DOHH2 (cell line): Measurements from ENCODE around the gene TFCP2.

Source experiments
- H3F3A ChIP-seq: fragments of 200-600 bp; sonication (generic), shearing (Covaris generic); 2 replicates; pipeline ENCODE4 v1.6.0; 2016; ENCODE audit warnings: antibody characterized with exemption, mild to moderate bottlenecking; ENCODE audit not compliant: control insufficient read depth, insufficient read depth
- H3K27ac ChIP-seq: fragments of 200-600 bp; sonication (generic); 2 replicates; pipeline ENCODE4 v1.5.1; 2014; ENCODE audit warnings: low read depth, mild to moderate bottlenecking, low read length, moderate library complexity
- H3K27me3 ChIP-seq: fragments of 200-600 bp; sonication (generic); 2 replicates; pipeline ENCODE4 v1.6.1; 2014; ENCODE audit warnings: mild to moderate bottlenecking, low read length, mixed read lengths; ENCODE audit not compliant: control insufficient read depth
- H3K36me3 ChIP-seq: fragments of 200-600 bp; sonication (generic); 2 replicates; pipeline ENCODE4 v1.6.1; 2014; ENCODE audit warnings: mild to moderate bottlenecking, low read length, moderate library complexity, mixed read lengths; ENCODE audit not compliant: control insufficient read depth
- H3K4me1 ChIP-seq: fragments of 200-600 bp; sonication (generic); 2 replicates; pipeline ENCODE4 v1.6.1; 2014; ENCODE audit warnings: mild to moderate bottlenecking, low read length, mixed read lengths; ENCODE audit not compliant: control insufficient read depth
- H3K4me2 ChIP-seq: fragments of 200-600 bp; sonication (generic); 2 replicates; pipeline ENCODE4 v1.6.0; 2014; ENCODE audit warnings: mild to moderate bottlenecking, low read length, moderate library complexity
- H3K4me3 ChIP-seq: fragments of 200-600 bp; sonication (generic); 2 replicates; pipeline ENCODE4 v1.5.1; 2014; ENCODE audit warnings: mild to moderate bottlenecking, low read length, mixed read lengths
- H3K79me2 ChIP-seq: fragments of 200-600 bp; sonication (generic); 2 replicates; pipeline ENCODE4 v1.6.1; 2014; ENCODE audit warnings: mild to moderate bottlenecking, low read length, mixed read lengths; ENCODE audit not compliant: control insufficient read depth
- H3K9me2 ChIP-seq: fragments of 200-600 bp; sonication (generic); replicated peaks from 2 replicates; pipeline ENCODE4 v1.6.1; 2014; ENCODE audit warnings: mild to moderate bottlenecking, low read length, mixed read lengths; ENCODE audit not compliant: control insufficient read depth
- H3K9me3 ChIP-seq: fragments of 200-600 bp; sonication (generic); 2 replicates; pipeline ENCODE4 v1.6.1; 2014; ENCODE audit warnings: antibody characterized with exemption, low read length, mixed read lengths; ENCODE audit not compliant: control insufficient read depth, insufficient read depth
- H4K20me1 ChIP-seq: fragments of 200-600 bp; sonication (generic); 2 replicates; pipeline ENCODE4 v1.6.0; 2014; ENCODE audit warnings: low read depth, mild to moderate bottlenecking, antibody characterized with exemption, low read length, moderate library complexity; ENCODE audit not compliant: control insufficient read depth, insufficient read depth
- CTCF ChIP-seq: fragments of 200-600 bp; sonication (generic); IDR thresholded peaks from one replicate; pipeline ENCODE4 v1.5.1; 2014; ENCODE audit warnings: antibody characterized with exemption, mild to moderate bottlenecking, low read depth, low read length; ENCODE audit not compliant: poor library complexity, severe bottlenecking
- EZH2phosphoT487 ChIP-seq: fragments of 200-600 bp; sonication (generic); IDR thresholded peaks from 2 replicates; pipeline ENCODE4 v1.6.1; 2017; ENCODE audit warnings: borderline replicate concordance, mild to moderate bottlenecking, antibody characterized with exemption, low read length, moderate library complexity, mixed read lengths

Gene TFCP2

GRCh38 chr12:51196547-51196946 lies 23.6 kb upstream of the TFCP2 start:
- Histone ChIP-seq H3K36me3 (no peaks in the 10 kb centered on the region), H3K4me1 (no peaks in the 10 kb centered on the region), H3K79me2 (no peaks in the 10 kb centered on the region), H3K27ac (no peak overlapping the region), H3K9me2 (no peaks in the 10 kb centered on the region), H3F3A (no peaks in the 10 kb centered on the region), H3K4me2 (no peak overlapping the region), H3K9me3 (no peaks in the 10 kb centered on the region), H4K20me1 (no peaks in the 10 kb centered on the region), H3K4me3 (no peak overlapping the region), H3K27me3 (no peaks in the 10 kb centered on the region)
- no peak for TF ChIP-seq CTCF
- TF ChIP-seq EZH2phosphoT487, result no peak

- no peaks in the 10 kb centered on the region for H3K4me1 ChIP-seq
- no peaks in the 10 kb centered on the region for H3K27me3 ChIP-seq
- H3F3A ChIP-seq, result no peaks in the 10 kb centered on the region
- TF ChIP-seq EZH2phosphoT487, result no peak
- no peak for TF ChIP-seq CTCF
- no peak overlapping the region for H3K4me2 ChIP-seq
- H3K9me2 ChIP-seq, result no peaks in the 10 kb centered on the region
- H3K79me2 ChIP-seq, result no peaks in the 10 kb centered on the region
- H3K9me3 ChIP-seq, result no peaks in the 10 kb centered on the region
- H3K36me3 ChIP-seq, result no peaks in the 10 kb centered on the region
- no peaks in the 10 kb centered on the region for H4K20me1 ChIP-seq
- H3K4me3 ChIP-seq, result no peak overlapping the region
- H3K27ac ChIP-seq, result no peak overlapping the region
These were observed 22.9 kb upstream of the TFCP2 start for GRCh38 chr12:51195841-51196240.

- H3K36me3 ChIP-seq, result no peaks in the 10 kb centered on the region
- TF ChIP-seq CTCF (no peak), EZH2phosphoT487 (no peak)
- H3K4me3 ChIP-seq, result no peak overlapping the region
- peaks cover 21% of the 10 kb centered on the region for H3K4me1 ChIP-seq
- H3F3A ChIP-seq, result no peaks in the 10 kb centered on the region
- no peaks in the 10 kb centered on the region for H3K9me3 ChIP-seq
- H3K27ac ChIP-seq, result no peak overlapping the region
- H3K27me3 ChIP-seq, result no peaks in the 10 kb centered on the region; the same call in 1 of the 2 replicates
- H3K79me2 ChIP-seq, result no peaks in the 10 kb centered on the region
- no peaks in the 10 kb centered on the region for H4K20me1 ChIP-seq
- no peak overlapping the region for H3K4me2 ChIP-seq
- H3K9me2 ChIP-seq, result no peaks in the 10 kb centered on the region
These were observed 19.3 kb upstream of the TFCP2 start for GRCh38 chr12:51192284-51192671.
